Cardiac muscle cell (in vitro differentiated cells and primary cell): ENCODE measurements around the gene TMEM272. TPM values are rescaled to one million over a fixed set of nuclear protein-coding genes. Genes with fewer than 3 reads are reported as not detected.

Source experiments
- DNase-seq, 2 donors: peaks; one replicate each; pipeline versions ENCODE4 v3.0.0 to v3.0.0-alpha.2; 2010 to 2017; ENCODE audit warnings: low read depth in 1 of 2, low spot score in 1 of 2
- H3K27ac ChIP-seq: fragments of 200-600 bp; sonication (generic); 2 replicates; pipeline ENCODE4 v1.5.1; 2016
- H3K27me3 ChIP-seq: fragments of 200-600 bp; sonication (generic); 2 replicates; pipeline ENCODE4 v1.6.0; 2016; ENCODE audit warnings: control low read depth
- H3K36me3 ChIP-seq: fragments of 200-600 bp; sonication (generic); 2 replicates; pipeline ENCODE4 v1.5.1; 2016; ENCODE audit warnings: control low read depth
- H3K4me1 ChIP-seq: fragments of 200-600 bp; sonication (generic); 2 replicates; pipeline ENCODE4 v1.8.1; 2017; ENCODE audit warnings: low read depth, mild to moderate bottlenecking, mixed run types
- H3K4me3 ChIP-seq: fragments of 200-600 bp; sonication (generic); 2 replicates; pipeline ENCODE4 v1.5.1; 2016; ENCODE audit warnings: mild to moderate bottlenecking
- H3K9me3 ChIP-seq: fragments of 200-600 bp; sonication (generic); 2 replicates; pipeline ENCODE4 v1.5.1; 2017; ENCODE audit warnings: low read depth, mild to moderate bottlenecking, control low read depth
- CTCF ChIP-seq: IDR thresholded peaks from 2 replicates; pipeline ENCODE4 v1.5.1; 2012; ENCODE audit warnings: low read depth, mild to moderate bottlenecking, low read length
- polyA plus RNA-seq: library from polyadenylated mRNA; unstranded; fragments of >200 nt; fragmentation: Nextera tagmentation; extraction: Ambion mirVana; gene quantifications from 2 replicates; pipeline ENCODE4 v1.2.1, GENCODE V29; 2016
- total RNA-seq: library from RNA; depleted of rRNA; stranded (reverse); fragments of >200 nt; gene quantifications from 2 replicates; pipeline ENCODE4 v1.2.3, GENCODE V29; 2016

The TMEM272 gene
- total and polyA plus RNA-seq, 2 experiments from 2014 or later, result 0.12 TPM; not detected in 1

DNA sequence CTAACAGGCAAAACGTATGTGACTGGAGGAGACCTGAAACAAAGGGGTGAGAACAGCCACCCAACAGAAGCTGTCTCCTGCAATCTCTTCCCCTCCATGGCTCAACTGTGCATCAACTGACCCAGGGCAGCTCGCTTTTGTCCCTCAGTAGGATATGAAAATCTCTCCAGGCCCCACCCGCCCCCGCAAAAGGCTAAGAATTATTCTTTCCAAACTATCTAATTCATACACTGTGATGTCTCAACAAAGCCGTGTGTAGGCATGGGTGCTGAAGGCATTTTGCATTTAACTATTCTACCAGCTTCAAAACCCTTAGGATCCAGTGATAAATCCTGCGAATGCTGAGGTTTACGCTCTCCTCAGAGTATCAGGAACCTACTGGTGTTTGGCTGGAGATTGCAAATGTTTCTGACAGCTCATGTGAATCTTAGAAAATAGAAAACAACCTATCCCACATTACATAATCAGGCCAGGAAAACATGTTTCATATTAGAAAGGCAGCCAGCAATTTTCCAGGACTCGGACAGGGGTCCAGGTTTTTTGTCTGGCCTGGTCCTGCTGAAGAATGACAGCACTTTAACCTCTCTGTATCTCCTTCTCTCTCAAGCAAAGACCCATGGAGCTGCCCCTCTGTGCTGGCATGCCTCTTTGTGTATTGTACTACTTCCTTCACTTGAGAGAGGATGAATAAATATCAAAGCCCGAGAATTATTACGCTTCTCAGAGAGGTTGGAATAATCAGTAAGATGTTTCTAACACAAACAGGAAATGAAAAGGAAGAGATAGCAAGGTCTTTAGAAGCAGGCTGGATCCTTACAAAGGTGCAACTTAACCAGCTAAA is 58.3 kb downstream of the TMEM272 start:
- peak overlapping the region; percentile 70 for H3K27ac ChIP-seq
- H3K9me3 ChIP-seq, result no peaks in the 10 kb centered on the region
- H3K4me3 ChIP-seq, result no peak overlapping the region
- H3K4me1 ChIP-seq, result peaks cover 11% of the 10 kb centered on the region
- no peaks in the 10 kb centered on the region for H3K27me3 ChIP-seq
- H3K36me3 ChIP-seq, result no peaks in the 10 kb centered on the region
- no peak for TF ChIP-seq CTCF
- DNase-seq, result no peak

DNA sequence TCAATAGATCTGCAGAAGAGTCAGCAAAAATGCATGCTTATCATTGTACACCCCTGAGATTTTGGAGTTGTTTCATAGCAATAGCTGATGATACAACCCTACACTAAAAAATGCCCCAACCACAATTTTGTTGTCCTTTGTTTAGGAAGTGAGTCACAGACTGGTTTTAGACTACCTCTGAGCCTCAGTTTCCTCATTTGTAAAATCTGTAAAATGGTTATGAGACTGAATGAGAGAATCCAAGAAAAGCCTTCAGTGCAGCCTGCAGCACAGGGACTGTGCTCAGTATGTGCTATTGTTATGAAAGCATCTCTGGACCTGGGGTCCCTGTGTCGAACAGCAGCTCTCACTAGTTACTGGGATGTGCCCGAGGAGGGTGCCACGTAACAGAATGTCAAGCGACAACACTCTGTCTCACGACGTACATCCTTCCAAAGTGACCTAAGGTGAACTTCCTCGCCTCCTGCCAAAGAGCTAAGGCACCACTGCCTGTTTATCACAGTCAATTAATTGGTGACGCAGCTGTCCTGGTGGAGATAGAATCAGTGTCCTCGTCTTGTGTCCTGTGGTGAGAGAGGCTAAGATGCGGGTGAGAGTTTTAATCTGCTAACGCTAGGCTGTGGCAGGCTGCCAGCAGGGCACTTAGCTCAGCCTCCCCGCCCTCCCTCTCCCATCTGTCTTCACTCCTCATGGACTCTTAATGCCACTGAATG is 59.1 kb downstream of the TMEM272 start:
- H3K4me3 ChIP-seq, result no peak overlapping the region
- no peaks in the 10 kb centered on the region for H3K27me3 ChIP-seq
- DNase-seq, result peak; percentile 69 to 96
- no peak overlapping the region for H3K27ac ChIP-seq
- TF ChIP-seq CTCF, result no peak
- peaks cover 11% of the 10 kb centered on the region for H3K4me1 ChIP-seq
- no peaks in the 10 kb centered on the region for H3K36me3 ChIP-seq
- H3K9me3 ChIP-seq, result no peaks in the 10 kb centered on the region

DNA sequence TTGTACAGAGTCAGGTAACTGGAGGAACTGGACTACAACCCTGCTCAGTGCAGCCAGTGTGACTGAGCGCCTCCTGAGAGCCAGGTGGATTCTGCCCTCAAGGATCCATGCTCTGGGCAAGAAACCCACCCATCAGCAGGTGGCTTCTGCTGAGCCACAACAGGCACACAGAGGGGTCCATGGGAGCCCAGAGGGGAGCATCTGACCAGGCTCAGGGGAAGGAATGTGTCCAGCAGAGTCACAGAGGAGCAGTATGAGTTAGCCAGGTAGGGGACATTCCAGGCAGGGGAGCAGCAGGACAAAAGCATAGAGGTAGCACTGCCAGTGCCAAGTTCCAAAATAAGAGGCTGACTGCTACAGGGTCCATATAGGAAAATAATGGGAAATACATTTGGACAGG is 60.9 kb downstream of the TMEM272 start:
- no peaks in the 10 kb centered on the region for H3K36me3 ChIP-seq
- H3K27me3 ChIP-seq, result no peaks in the 10 kb centered on the region
- H3K27ac ChIP-seq, result no peak overlapping the region
- peaks cover 11% of the 10 kb centered on the region for H3K4me1 ChIP-seq
- no peak overlapping the region for H3K4me3 ChIP-seq
- TF ChIP-seq CTCF, result no peak
- DNase-seq, result no peak
- H3K9me3 ChIP-seq, result no peaks in the 10 kb centered on the region

DNA sequence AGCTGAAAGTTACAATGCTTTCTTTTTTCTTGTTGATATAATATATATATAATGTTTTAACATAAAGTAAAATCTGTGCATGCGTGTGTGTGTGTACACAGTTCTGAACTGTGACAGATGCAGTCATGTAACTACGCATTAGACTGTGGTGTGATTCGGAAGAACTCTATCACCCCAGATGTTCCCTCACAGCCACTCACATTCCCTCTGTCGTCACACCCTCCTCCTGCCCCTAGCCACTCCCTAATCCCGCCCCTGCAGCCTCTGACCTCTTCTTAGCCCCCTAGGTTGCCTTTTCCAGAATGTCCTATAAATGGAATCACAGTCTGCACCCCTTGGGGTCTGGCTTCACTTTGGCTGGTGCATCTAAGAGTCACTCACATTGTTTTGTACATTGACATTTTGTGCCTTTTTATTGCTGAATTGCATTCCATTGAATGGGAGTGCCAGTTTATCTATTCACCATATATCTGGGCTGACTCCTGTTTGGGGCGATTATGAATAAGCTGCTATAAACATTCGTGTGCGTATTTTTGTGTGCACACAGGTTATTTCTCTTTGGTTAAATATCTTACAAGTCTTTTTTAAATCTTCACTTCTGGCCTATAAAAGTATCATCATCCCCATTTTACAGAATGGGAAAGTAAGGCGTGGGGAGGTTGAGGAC is 61.4 kb downstream of the TMEM272 start:
- no peaks in the 10 kb centered on the region for H3K9me3 ChIP-seq
- no peak overlapping the region for H3K27ac ChIP-seq
- H3K4me1 ChIP-seq, result peaks cover 11% of the 10 kb centered on the region
- no peaks in the 10 kb centered on the region for H3K36me3 ChIP-seq
- TF ChIP-seq CTCF, result no peak
- H3K27me3 ChIP-seq, result no peaks in the 10 kb centered on the region
- no peak overlapping the region for H3K4me3 ChIP-seq
- DNase-seq, result no peak

- no peaks in the 10 kb centered on the region for H3K27me3 ChIP-seq
- DNase-seq, result no peak
- H3K4me3 ChIP-seq, result no peak overlapping the region
- TF ChIP-seq CTCF, result no peak
- no peaks in the 10 kb centered on the region for H3K36me3 ChIP-seq
- H3K9me3 ChIP-seq, result no peaks in the 10 kb centered on the region
- H3K27ac ChIP-seq, result no peak overlapping the region
- peaks cover 8% of the 10 kb centered on the region for H3K4me1 ChIP-seq
Measured at GRCh38 chr13:51782026-51782710, 62.8 kb downstream of the TMEM272 start.
